ENCODE results near the gene CTNNA3. TPM values are rescaled to one million over a fixed set of nuclear protein-coding genes. Genes with fewer than 3 reads are reported as not detected.

Gene CTNNA3
- total RNA-seq, 4 donors from 2014 or later: 1.2 to 7.1 (median 1.3) TPM

DNA sequence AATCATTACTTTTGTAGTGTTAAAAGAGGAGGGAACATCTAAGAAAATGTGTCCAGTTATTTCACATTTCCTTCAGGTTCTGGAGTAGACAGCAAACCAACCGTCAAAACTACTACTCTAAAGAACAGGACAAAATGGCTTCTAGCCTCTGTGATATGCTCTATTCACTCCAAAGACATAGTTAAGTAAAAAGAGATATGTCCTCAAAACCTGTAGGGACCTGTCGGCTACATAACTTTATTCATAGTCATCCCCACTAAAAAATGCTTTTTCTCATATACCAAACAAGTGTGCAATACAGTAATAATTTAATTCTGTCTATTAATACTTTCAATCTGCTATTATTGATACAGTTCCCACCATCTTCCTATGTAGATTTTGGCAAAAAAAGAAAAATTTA is 1412.9 kb downstream of the CTNNA3 start:
- DNase-seq (ENCODE audit: low spot score): no peak
- ATAC-seq (ENCODE audit: low FRiP score): no peak
- TF ChIP-seq, protein P1, sequence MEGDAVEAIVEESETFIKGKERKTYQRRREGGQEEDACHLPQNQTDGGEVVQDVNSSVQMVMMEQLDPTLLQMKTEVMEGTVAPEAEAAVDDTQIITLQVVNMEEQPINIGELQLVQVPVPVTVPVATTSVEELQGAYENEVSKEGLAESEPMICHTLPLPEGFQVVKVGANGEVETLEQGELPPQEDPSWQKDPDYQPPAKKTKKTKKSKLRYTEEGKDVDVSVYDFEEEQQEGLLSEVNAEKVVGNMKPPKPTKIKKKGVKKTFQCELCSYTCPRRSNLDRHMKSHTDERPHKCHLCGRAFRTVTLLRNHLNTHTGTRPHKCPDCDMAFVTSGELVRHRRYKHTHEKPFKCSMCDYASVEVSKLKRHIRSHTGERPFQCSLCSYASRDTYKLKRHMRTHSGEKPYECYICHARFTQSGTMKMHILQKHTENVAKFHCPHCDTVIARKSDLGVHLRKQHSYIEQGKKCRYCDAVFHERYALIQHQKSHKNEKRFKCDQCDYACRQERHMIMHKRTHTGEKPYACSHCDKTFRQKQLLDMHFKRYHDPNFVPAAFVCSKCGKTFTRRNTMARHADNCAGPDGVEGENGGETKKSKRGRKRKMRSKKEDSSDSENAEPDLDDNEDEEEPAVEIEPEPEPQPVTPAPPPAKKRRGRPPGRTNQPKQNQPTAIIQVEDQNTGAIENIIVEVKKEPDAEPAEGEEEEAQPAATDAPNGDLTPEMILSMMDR (IDR thresholded peaks at IDR 0.05): no peak

DNA sequence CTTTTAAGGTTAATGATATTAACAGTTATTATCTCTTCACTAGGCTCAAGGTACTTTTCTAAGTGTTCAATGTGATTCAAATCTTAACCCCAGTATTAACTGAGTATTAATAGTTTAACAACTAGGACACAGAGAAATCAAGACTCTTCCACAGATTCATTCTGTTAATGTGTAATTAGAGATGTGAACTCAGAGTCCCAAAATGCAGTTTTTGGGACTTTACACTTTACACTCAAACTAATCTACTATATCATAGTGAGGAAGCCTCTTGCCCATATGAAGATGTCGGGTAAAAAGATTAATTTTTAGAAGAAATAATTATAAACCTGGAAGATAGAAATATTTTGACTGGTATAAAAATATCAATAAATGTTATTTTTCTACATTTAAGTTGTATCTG is 1414.7 kb downstream of the CTNNA3 start:
- ATAC-seq (ENCODE audit: low FRiP score) (no peak), DNase-seq (ENCODE audit: low spot score) (no peak)
- TF ChIP-seq, protein P1 (IDR thresholded peaks at IDR 0.05): no peak

DNA sequence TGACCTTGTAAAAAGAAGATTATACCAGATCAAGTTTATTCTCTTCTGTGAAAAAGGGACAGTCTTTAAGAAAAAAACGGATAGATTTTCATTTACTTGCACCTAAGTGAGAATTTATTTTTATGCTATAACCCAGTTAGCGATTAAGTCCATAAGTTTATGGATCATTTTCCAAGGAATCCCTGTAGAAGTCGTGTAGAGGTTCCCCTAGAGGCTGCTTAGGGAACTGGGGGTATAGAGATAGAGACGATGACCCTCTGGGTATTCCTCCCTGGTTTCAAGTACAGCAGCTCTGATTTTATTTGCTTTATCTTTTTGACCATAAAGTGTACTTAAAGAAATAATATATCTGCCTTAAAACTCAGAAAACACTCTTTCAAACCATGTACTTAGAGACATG is 1418.5 kb downstream of the CTNNA3 start:
- DNase-seq (ENCODE audit: low spot score) (no peak), ATAC-seq (ENCODE audit: low FRiP score) (no peak)
- TF ChIP-seq, protein P1 (IDR thresholded peaks at IDR 0.05): no peak

DNA sequence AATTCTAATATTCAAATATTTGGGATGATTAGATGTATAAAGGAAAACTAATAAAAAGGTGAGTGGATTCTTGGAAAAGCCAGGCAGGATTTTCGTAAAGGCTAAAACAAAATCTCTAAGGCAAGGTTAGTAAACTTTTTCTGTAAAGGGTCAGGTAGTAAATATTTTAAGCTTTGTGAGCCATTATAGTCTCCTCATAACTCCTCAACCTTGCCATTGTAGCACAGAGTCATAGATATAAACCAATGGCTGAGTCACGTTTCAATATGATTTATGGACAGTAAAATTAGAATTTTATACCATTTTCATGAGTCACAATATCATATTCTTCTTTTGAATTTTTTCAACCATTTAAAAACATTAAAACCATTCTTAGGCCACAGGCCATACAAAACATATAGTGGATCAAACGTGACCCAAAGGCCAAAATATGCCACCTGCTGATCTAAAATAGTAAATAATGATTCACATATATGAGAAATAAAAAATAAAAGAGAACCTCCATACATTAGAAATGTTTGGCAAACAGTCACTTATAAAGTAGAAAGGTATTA is 1422.0 kb downstream of the CTNNA3 start:
- ATAC-seq (ENCODE audit: low FRiP score) (no peak), DNase-seq (ENCODE audit: low spot score) (no peak)
- TF ChIP-seq, protein P1 (IDR thresholded peaks at IDR 0.05): no peak

DNA sequence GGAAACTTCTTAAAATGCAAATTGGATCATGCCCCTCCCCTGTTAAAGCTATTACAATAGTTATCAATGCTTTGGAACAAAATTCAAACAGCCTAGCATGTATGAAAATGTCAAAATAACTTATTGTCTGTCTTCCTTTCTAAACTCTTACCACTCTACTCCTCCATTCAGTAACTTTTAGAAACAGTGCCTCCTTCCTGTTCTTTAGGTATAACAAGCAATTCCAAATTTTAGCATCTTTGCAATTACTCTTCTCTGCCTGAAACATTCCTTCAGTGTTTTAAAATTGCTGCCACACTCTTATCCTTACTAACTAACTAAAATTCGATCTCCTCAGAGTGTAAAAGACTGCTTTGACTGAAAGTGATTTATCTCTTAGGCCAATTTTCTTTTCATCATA is 1430.6 kb downstream of the CTNNA3 start:
- no peak for ATAC-seq (ENCODE audit: low FRiP score)
- DNase-seq (ENCODE audit: low spot score): no peak
- TF ChIP-seq, protein P1 (IDR thresholded peaks at IDR 0.05): no peak

DNA sequence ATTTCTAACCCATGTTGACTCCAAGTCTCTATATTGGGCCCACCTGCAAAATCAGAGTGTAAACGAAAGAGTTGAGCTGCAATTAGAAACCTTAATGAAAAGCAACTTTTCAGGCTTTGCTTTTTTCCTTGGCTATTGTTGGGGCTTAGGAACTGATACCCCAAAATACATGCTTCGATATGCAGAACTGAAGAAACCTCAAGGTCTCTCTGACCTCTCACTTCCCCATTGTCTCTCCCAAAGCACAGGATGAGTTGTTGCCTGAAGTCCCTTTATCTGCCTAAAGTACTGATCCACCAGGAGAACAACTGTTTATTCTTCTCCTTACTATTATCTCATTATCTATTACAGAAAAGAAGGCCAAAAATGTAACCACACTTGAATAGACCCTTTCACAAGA is 1436.2 kb downstream of the CTNNA3 start:
- TF ChIP-seq, protein P1 (IDR thresholded peaks at IDR 0.05): no peak
- DNase-seq (ENCODE audit: low spot score): no peak
- no peak for ATAC-seq (ENCODE audit: low FRiP score)

DNA sequence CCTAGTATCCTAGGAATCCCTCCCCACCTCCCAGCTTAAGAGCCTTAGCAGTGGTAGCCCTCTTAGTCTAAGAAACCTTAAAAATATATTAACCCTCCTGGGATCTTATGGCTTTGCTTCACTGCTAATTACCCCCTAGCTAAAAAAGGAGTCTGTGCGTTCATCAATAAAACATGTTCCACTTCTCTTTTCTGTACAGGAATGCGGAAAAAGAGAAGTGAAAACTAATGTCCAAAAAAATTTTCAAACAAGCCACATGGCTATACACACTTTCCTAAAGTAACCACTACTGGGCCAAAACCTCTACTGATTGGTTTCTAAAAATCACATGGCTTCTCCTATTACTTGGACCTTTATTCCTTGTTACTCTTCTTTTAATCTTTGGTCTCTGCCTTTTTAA is 1437.3 kb downstream of the CTNNA3 start:
- TF ChIP-seq, protein P1 (IDR thresholded peaks at IDR 0.05): no peak
- no peak for DNase-seq (ENCODE audit: low spot score)
- ATAC-seq (ENCODE audit: low FRiP score): no peak

Data from omental fat pad (tissue), 4 donors.